ENCODE data around the gene GNAI1. TPM values are rescaled to one million over a fixed set of nuclear protein-coding genes. Genes with fewer than 3 reads are reported as not detected.

Gene GNAI1
- total RNA-seq, 1 experiment from 2014 or later, result 54.4 TPM

- DNase-seq (ENCODE audit: low read depth), result no peak
Measured at GRCh38 chr7:80264769-80265495, 130.3 kb downstream of the GNAI1 start.

GRCh38 chr7:80272560-80273239, 138.1 kb downstream of the GNAI1 start:
- in situ Hi-C loops (cut with HindIII; ENCODE audit: low pct_unique_long_range_greater_than_20kb, low sequenced_read_pairs), result no loop called here

More at GRCh38 chr7:80264769-80265495, 130.3 kb downstream of the GNAI1 start:
- in situ Hi-C loops (cut with HindIII; ENCODE audit: low pct_unique_long_range_greater_than_20kb, low sequenced_read_pairs), result no loop called here

DNA sequence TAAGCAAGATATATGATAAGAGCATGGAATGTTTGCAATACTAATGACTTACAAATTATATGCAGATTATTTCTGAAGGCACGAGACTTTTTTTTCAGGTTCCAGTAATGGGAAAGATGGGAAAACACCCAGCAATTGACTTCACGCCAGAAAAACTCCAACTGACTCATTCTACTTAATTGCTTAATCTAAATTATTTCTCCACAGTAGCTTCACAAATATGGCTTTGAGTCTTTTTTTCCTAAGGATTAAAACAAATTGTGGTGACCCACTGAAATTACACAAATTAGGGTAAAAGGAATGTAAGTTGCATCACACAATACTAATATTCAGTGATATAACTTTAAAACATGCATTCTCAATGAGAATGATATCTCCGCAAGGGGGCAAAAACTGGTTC, 138.7 kb downstream of the GNAI1 start:
- DNase-seq (ENCODE audit: low read depth), result no peak
- in situ Hi-C loops (cut with HindIII; ENCODE audit: low pct_unique_long_range_greater_than_20kb, low sequenced_read_pairs), result no loop called here

More at GRCh38 chr7:80272560-80273239, 138.1 kb downstream of the GNAI1 start:
- DNase-seq (ENCODE audit: low read depth), result no peak

DNA sequence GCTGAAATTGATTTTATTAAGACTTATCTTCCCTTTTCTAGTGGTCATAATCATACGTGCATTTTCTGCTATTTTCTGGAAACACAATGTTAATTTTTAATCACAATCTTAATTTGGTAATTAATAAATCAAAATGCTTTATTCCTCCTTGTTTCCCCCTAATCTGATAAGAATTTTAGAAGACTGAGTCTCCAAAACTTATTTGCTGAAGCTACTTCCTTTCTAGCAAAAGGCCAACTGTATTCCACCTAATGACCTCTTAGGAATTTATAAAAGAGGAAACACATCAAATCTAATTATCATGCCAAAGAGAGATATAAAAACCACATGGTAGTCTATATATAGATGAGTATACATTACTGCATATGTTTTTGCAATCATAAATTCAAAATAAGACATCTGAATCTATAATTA, 140.6 kb downstream of the GNAI1 start:
- in situ Hi-C loops (cut with HindIII; ENCODE audit: low pct_unique_long_range_greater_than_20kb, low sequenced_read_pairs), result no loop called here
- DNase-seq (ENCODE audit: low read depth), result no peak

Data from Caki2 (cell line).